ENCODE results near the gene TBX18.

Gene TBX18

DNA sequence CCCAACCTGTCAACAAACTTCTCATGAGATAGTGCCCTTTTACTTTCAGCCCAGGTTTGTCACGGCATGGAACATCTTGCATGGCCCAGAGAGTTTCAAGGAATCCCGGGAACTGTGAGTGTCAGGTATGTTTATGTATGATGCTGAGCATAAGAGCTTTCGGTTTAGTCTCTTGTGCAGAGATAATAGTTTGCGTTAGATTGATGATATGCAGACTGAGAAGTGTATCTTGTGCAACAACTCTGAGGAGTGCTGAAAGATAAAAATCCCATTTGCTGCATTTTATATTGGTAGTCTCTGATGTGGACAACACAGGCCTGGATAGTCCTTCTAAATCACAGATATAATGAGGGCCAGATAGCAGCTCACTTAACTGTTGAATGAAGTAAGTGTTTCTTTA is 99.0 kb downstream of the TBX18 start:
- no peak overlapping the region for H3K4me3 ChIP-seq (ENCODE audit: low read depth, low read length)
- H2BK12ac ChIP-seq (ENCODE audit: low read length), result no peak overlapping the region
- no peak overlapping the region for H2AFZ ChIP-seq (ENCODE audit: insufficient read depth, low read length, poor library complexity)
- no peaks in the 10 kb centered on the region for H3K79me1 ChIP-seq (ENCODE audit: low read length)
- H2BK5ac ChIP-seq (ENCODE audit: low read depth, low read length, poor library complexity), result no peak overlapping the region
- no peak overlapping the region for H3K23ac ChIP-seq (ENCODE audit: low read length)
- no peaks in the 10 kb centered on the region for H3K9me3 ChIP-seq (ENCODE audit: insufficient read depth, low read depth, low read length)
- DNase-seq, result no peak
- H3K79me2 ChIP-seq (ENCODE audit: control insufficient read depth, insufficient read depth, low read length, poor library complexity), result no peaks in the 10 kb centered on the region
- H3K14ac ChIP-seq (ENCODE audit: low read length), result no peak overlapping the region
- no peak overlapping the region for H3K27ac ChIP-seq (ENCODE audit: low read depth, low read length)
- no peaks in the 10 kb centered on the region for H3K36me3 ChIP-seq (ENCODE audit: control insufficient read depth in 1 of 2, insufficient read depth in 2 of 2, low read length in 2 of 2)
- no peak overlapping the region for H4K91ac ChIP-seq (ENCODE audit: low read depth, low read length)
- H3K9ac ChIP-seq (ENCODE audit: low read length), result no peak overlapping the region
- no peaks in the 10 kb centered on the region for H3K4me1 ChIP-seq (ENCODE audit: control insufficient read depth in 1 of 2, insufficient read depth in 2 of 2, low read length in 2 of 2)
- H3K27me3 ChIP-seq (ENCODE audit: insufficient read depth, low read length), result no peaks in the 10 kb centered on the region
- H4K8ac ChIP-seq (ENCODE audit: low read depth, low read length), result no peak overlapping the region
- no peak overlapping the region for H3K4me2 ChIP-seq (ENCODE audit: low read length)
- no peak overlapping the region for H2AK5ac ChIP-seq (ENCODE audit: low read length)
- no peak overlapping the region for H3K18ac ChIP-seq (ENCODE audit: low read length)
- no peak overlapping the region for H3K4ac ChIP-seq (ENCODE audit: low read depth, low read length)
- WGBS (ENCODE audit: extremely low coverage, insufficient coverage, insufficient read length), result no CpG with 5 or more reads among the region's 4 CpGs
- H4K12ac ChIP-seq (ENCODE audit: low read depth, low read length), result no peak overlapping the region
- no peak overlapping the region for H2BK120ac ChIP-seq (ENCODE audit: insufficient read depth, low read length, poor library complexity)

DNA sequence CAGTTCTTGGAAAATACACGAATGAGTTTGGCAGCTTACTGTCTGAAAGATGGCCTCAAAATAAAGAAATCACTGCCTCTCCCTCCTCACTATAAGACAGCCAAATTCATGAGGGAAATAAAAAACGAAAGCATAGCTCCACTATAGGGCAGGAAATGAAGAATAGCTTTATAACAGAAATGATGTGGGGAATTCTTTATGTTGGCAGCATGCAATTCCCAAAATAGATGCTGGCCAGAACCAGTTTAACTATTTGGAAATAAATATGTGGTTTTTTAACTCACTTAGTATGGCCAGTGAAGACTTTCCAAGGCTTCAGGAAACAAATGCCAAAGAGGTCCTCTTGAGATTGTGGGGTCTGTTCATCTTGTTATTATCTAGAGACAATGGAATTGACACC is 100.5 kb downstream of the TBX18 start:
- H3K36me3 ChIP-seq (ENCODE audit: control insufficient read depth in 1 of 2, insufficient read depth in 2 of 2, low read length in 2 of 2), result no peaks in the 10 kb centered on the region
- no peak overlapping the region for H4K91ac ChIP-seq (ENCODE audit: low read depth, low read length)
- H2BK5ac ChIP-seq (ENCODE audit: low read depth, low read length, poor library complexity), result no peak overlapping the region
- DNase-seq, result no peak
- H3K18ac ChIP-seq (ENCODE audit: low read length), result no peak overlapping the region
- H3K27ac ChIP-seq (ENCODE audit: low read depth, low read length), result no peak overlapping the region
- no peak overlapping the region for H4K12ac ChIP-seq (ENCODE audit: low read depth, low read length)
- no peak overlapping the region for H3K4ac ChIP-seq (ENCODE audit: low read depth, low read length)
- WGBS (ENCODE audit: extremely low coverage, insufficient coverage, insufficient read length), result no CpG with 5 or more reads among the region's 2 CpGs
- H3K27me3 ChIP-seq (ENCODE audit: insufficient read depth, low read length), result no peaks in the 10 kb centered on the region
- H3K9ac ChIP-seq (ENCODE audit: low read length), result no peak overlapping the region
- H3K79me2 ChIP-seq (ENCODE audit: control insufficient read depth, insufficient read depth, low read length, poor library complexity), result no peaks in the 10 kb centered on the region
- no peaks in the 10 kb centered on the region for H3K4me1 ChIP-seq (ENCODE audit: control insufficient read depth in 1 of 2, insufficient read depth in 2 of 2, low read length in 2 of 2)
- no peaks in the 10 kb centered on the region for H3K9me3 ChIP-seq (ENCODE audit: insufficient read depth, low read depth, low read length)
- H3K4me2 ChIP-seq (ENCODE audit: low read length), result no peak overlapping the region
- H3K14ac ChIP-seq (ENCODE audit: low read length), result no peak overlapping the region
- H3K79me1 ChIP-seq (ENCODE audit: low read length), result no peaks in the 10 kb centered on the region
- H3K4me3 ChIP-seq (ENCODE audit: low read depth, low read length), result no peak overlapping the region
- no peak overlapping the region for H2AFZ ChIP-seq (ENCODE audit: insufficient read depth, low read length, poor library complexity)
- no peak overlapping the region for H2AK5ac ChIP-seq (ENCODE audit: low read length)
- no peak overlapping the region for H4K8ac ChIP-seq (ENCODE audit: low read depth, low read length)
- H3K23ac ChIP-seq (ENCODE audit: low read length), result no peak overlapping the region
- H2BK120ac ChIP-seq (ENCODE audit: insufficient read depth, low read length, poor library complexity), result no peak overlapping the region
- H2BK12ac ChIP-seq (ENCODE audit: low read length), result no peak overlapping the region

GRCh38 chr6:84657486-84657885 is 106.9 kb downstream of the TBX18 start:
- H3K9ac ChIP-seq (ENCODE audit: low read length), result no peak overlapping the region

GRCh38 chr6:84657025-84657424 is 107.4 kb downstream of the TBX18 start:
- Histone ChIP-seq H3K4me2 (ENCODE audit: low read length) (no peak overlapping the region), H3K79me1 (ENCODE audit: low read length) (no peaks in the 10 kb centered on the region), H3K4me3 (ENCODE audit: low read depth, low read length) (no peak overlapping the region), H2BK5ac (ENCODE audit: low read depth, low read length, poor library complexity) (no peak overlapping the region), H3K79me2 (ENCODE audit: control insufficient read depth, insufficient read depth, low read length, poor library complexity) (no peaks in the 10 kb centered on the region), H3K23ac (ENCODE audit: low read length) (no peak overlapping the region), H3K18ac (ENCODE audit: low read length) (no peak overlapping the region), H2BK120ac (ENCODE audit: insufficient read depth, low read length, poor library complexity) (no peak overlapping the region), H3K36me3 (ENCODE audit: control insufficient read depth in 1 of 2, insufficient read depth in 2 of 2, low read length in 2 of 2) (no peaks in the 10 kb centered on the region), H3K27me3 (ENCODE audit: insufficient read depth, low read length) (no peaks in the 10 kb centered on the region), H3K27ac (ENCODE audit: low read depth, low read length) (no peak overlapping the region), H3K9me3 (ENCODE audit: insufficient read depth, low read depth, low read length) (no peaks in the 10 kb centered on the region), H4K8ac (ENCODE audit: low read depth, low read length) (no peak overlapping the region), H4K12ac (ENCODE audit: low read depth, low read length) (no peak overlapping the region), H3K9ac (ENCODE audit: low read length) (no peak overlapping the region), H3K4ac (ENCODE audit: low read depth, low read length) (no peak overlapping the region), H3K4me1 (ENCODE audit: control insufficient read depth in 1 of 2, insufficient read depth in 2 of 2, low read length in 2 of 2) (no peaks in the 10 kb centered on the region), H2AFZ (ENCODE audit: insufficient read depth, low read length, poor library complexity) (no peak overlapping the region), H2AK5ac (ENCODE audit: low read length) (no peak overlapping the region), H2BK12ac (ENCODE audit: low read length) (no peak overlapping the region), H4K91ac (ENCODE audit: low read depth, low read length) (no peak overlapping the region), H3K14ac (ENCODE audit: low read length) (no peak overlapping the region)
- WGBS (ENCODE audit: extremely low coverage, insufficient coverage, insufficient read length), result no CpG with 5 or more reads among the region's 2 CpGs
- no peak for DNase-seq

More at GRCh38 chr6:84657486-84657885, 106.9 kb downstream of the TBX18 start:
- H3K9me3 ChIP-seq (ENCODE audit: insufficient read depth, low read depth, low read length), result no peaks in the 10 kb centered on the region
- no peak overlapping the region for H3K4ac ChIP-seq (ENCODE audit: low read depth, low read length)
- no peaks in the 10 kb centered on the region for H3K4me1 ChIP-seq (ENCODE audit: control insufficient read depth in 1 of 2, insufficient read depth in 2 of 2, low read length in 2 of 2)
- no peaks in the 10 kb centered on the region for H3K79me1 ChIP-seq (ENCODE audit: low read length)
- H4K8ac ChIP-seq (ENCODE audit: low read depth, low read length), result no peak overlapping the region
- H3K27ac ChIP-seq (ENCODE audit: low read depth, low read length), result no peak overlapping the region
- H3K23ac ChIP-seq (ENCODE audit: low read length), result no peak overlapping the region
- H2BK5ac ChIP-seq (ENCODE audit: low read depth, low read length, poor library complexity), result no peak overlapping the region
- no peak overlapping the region for H4K91ac ChIP-seq (ENCODE audit: low read depth, low read length)
- no peak overlapping the region for H2AK5ac ChIP-seq (ENCODE audit: low read length)
- no peak overlapping the region for H3K4me2 ChIP-seq (ENCODE audit: low read length)
- H3K79me2 ChIP-seq (ENCODE audit: control insufficient read depth, insufficient read depth, low read length, poor library complexity), result no peaks in the 10 kb centered on the region
- no peak for DNase-seq
- H3K14ac ChIP-seq (ENCODE audit: low read length), result no peak overlapping the region
- H3K27me3 ChIP-seq (ENCODE audit: insufficient read depth, low read length), result no peaks in the 10 kb centered on the region
- H3K18ac ChIP-seq (ENCODE audit: low read length), result no peak overlapping the region
- no peak overlapping the region for H2BK12ac ChIP-seq (ENCODE audit: low read length)
- no peak overlapping the region for H4K12ac ChIP-seq (ENCODE audit: low read depth, low read length)
- H3K4me3 ChIP-seq (ENCODE audit: low read depth, low read length), result no peak overlapping the region
- H2BK120ac ChIP-seq (ENCODE audit: insufficient read depth, low read length, poor library complexity), result no peak overlapping the region
- no CpG with 5 or more reads among the region's 2 CpGs for WGBS (ENCODE audit: extremely low coverage, insufficient coverage, insufficient read length)
- H3K36me3 ChIP-seq (ENCODE audit: control insufficient read depth in 1 of 2, insufficient read depth in 2 of 2, low read length in 2 of 2), result no peaks in the 10 kb centered on the region
- no peak overlapping the region for H2AFZ ChIP-seq (ENCODE audit: insufficient read depth, low read length, poor library complexity)

All from trophoblast cell (in vitro differentiated cells and primary cell).